Esophagus muscularis mucosa (tissue), 4 donors: ENCODE data around the gene OAS3. TPM values are rescaled to one million over a fixed set of nuclear protein-coding genes. Genes with fewer than 3 reads are reported as not detected.
"Not testable (repeated sequence)": the region's sequence is repeated elsewhere in the genome, so short reads cannot be mapped to it uniquely, and the experiment has no call there.

Source experiments
- DNase-seq: peaks from one replicate; pipeline ENCODE4 v3.0.0-alpha.2; 2017; ENCODE audit errors: extremely low spot score
- H3K27ac ChIP-seq, 4 donors: fragments of 200-600 bp; sonication (generic); replicated peaks in 1 of 4; 1 replicate in 3 of 4; 2 replicates in 1 of 4; pipeline ENCODE4 v1.5.1; 2016 to 2019; ENCODE audit warnings: mild to moderate bottlenecking in 1 of 4
- H3K27me3 ChIP-seq, 4 donors: fragments of 200-600 bp; sonication (generic); one replicate each; pipeline versions ENCODE4 v1.5.1 to v1.6.0; 2016 to 2019
- H3K36me3 ChIP-seq, 4 donors: fragments of 200-600 bp; sonication (generic); one replicate each; pipeline ENCODE4 v1.5.1; 2016 to 2019
- H3K4me1 ChIP-seq, 4 donors: fragments of 200-600 bp; sonication (generic); one replicate each; pipeline ENCODE4 v1.5.1; 2016 to 2019
- H3K4me3 ChIP-seq, 4 donors: fragments of 200-600 bp; sonication (generic); 1 replicate in 2 of 4; 2 replicates in 2 of 4; pipeline ENCODE4 v1.5.1; 2016 to 2019; ENCODE audit warnings: mild to moderate bottlenecking in 4 of 4, moderate library complexity in 1 of 4
- H3K9me3 ChIP-seq, 4 donors: fragments of 200-600 bp; sonication (generic); 1 replicate in 3 of 4; 2 replicates in 1 of 4; pipeline ENCODE4 v1.5.1; 2016 to 2019
- EP300 ChIP-seq: sonication (generic); formaldehyde crosslinking; IDR thresholded peaks from one replicate; pipeline ENCODE4 v1.6.1; 2017; ENCODE audit warnings: antibody characterized with exemption
- POLR2A ChIP-seq: fragments of 450-650 bp; IDR thresholded peaks from one replicate; pipeline ENCODE4 v1.6.1; 2017; ENCODE audit warnings: antibody characterized with exemption, moderate library complexity, mild to moderate bottlenecking, low read depth
- POLR2AphosphoS5 ChIP-seq, 2 donors: sonication (generic); formaldehyde crosslinking; IDR thresholded peaks; one replicate each; pipeline ENCODE4 v1.6.1; 2017; ENCODE audit warnings: antibody characterized with exemption in 2 of 2
- WGBS: methylation state at CpG from one replicate; pipeline ENCODE4 v1.1.5; 2018; 5-methylcytosine and 5-hydroxymethylcytosine counted together
- intact Hi-C: fragments of 100-400 bp; cut with DNase I; formaldehyde crosslinking; loops from one replicate; pipeline ENCODE4 v1.15.1; 2023
- total RNA-seq, 4 donors: library from RNA; depleted of rRNA; stranded (reverse); fragments of >200 nt; gene quantifications; one replicate each; pipeline versions ENCODE4 v1.1.0 to v1.2.1, GENCODE V29; 2016
- TF ChIP-seq, protein P1 (sequence below), 3 experiments: fragments of 200-600 bp in 2 of 3; fragments of 450-650 bp in 1 of 3; sonication (generic) in 2 of 3; IDR thresholded peaks; one replicate each; pipeline ENCODE4 v1.5.1; 2017 to 2019; ENCODE audit warnings: antibody characterized with exemption in 3 of 3, mild to moderate bottlenecking in 2 of 3, moderate library complexity in 1 of 3

The OAS3 gene
- total RNA-seq, 4 donors from 2014 or later, result 6.0 to 9.6 (median 9.2) TPM

- 98% methylated on average over 4 of the region's 4 CpGs for WGBS
- intact Hi-C loops, result loop anchor here (10.0 kb wide), 1 partner anchor 125 kb away; no protein-coding TSS in a partner anchor
- H3K4me1 ChIP-seq, result peaks cover 13 to 46% (median 43%) of the 10 kb centered on the region in 4 donors
Observed at GRCh38 chr12:112909693-112910092, 28.6 kb upstream of the OAS3 start.

GRCh38 chr12:112913038-112913688 lies 25.1 kb upstream of the OAS3 start:
- 100% methylated on average over 1 of the region's 1 CpG for WGBS
- no peaks in the 10 kb centered on the region for H3K27me3 ChIP-seq
- H3K9me3 ChIP-seq, result peaks cover 0 to 23% (median 18%) of the 10 kb centered on the region in 4 donors
- intact Hi-C loops, result no loop called here
- no peak for DNase-seq
- peaks cover 6 to 15% (median 15%) of the 10 kb centered on the region in 4 donors for H3K4me1 ChIP-seq
- peaks cover 0 to 47% (median 17%) of the 10 kb centered on the region in 4 donors for H3K36me3 ChIP-seq
- TF ChIP-seq, protein P1, sequence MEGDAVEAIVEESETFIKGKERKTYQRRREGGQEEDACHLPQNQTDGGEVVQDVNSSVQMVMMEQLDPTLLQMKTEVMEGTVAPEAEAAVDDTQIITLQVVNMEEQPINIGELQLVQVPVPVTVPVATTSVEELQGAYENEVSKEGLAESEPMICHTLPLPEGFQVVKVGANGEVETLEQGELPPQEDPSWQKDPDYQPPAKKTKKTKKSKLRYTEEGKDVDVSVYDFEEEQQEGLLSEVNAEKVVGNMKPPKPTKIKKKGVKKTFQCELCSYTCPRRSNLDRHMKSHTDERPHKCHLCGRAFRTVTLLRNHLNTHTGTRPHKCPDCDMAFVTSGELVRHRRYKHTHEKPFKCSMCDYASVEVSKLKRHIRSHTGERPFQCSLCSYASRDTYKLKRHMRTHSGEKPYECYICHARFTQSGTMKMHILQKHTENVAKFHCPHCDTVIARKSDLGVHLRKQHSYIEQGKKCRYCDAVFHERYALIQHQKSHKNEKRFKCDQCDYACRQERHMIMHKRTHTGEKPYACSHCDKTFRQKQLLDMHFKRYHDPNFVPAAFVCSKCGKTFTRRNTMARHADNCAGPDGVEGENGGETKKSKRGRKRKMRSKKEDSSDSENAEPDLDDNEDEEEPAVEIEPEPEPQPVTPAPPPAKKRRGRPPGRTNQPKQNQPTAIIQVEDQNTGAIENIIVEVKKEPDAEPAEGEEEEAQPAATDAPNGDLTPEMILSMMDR (IDR thresholded peaks at IDR 0.05), result no peak
- no peak for TF ChIP-seq POLR2AphosphoS5 (IDR thresholded peaks at IDR 0.05)
- TF ChIP-seq POLR2A, result no peak
- TF ChIP-seq EP300, result no peak
- H3K27ac ChIP-seq, result no peak overlapping the region
- no peak overlapping the region for H3K4me3 ChIP-seq

More at GRCh38 chr12:112909693-112910092, 28.6 kb upstream of the OAS3 start:
- DNase-seq, result no peak
- H3K36me3 ChIP-seq, result peaks cover 0 to 28% (median 9%) of the 10 kb centered on the region in 4 donors
- TF ChIP-seq, protein P1 (IDR thresholded peaks at IDR 0.05), result no peak
- TF ChIP-seq EP300, result no peak
- TF ChIP-seq POLR2A, result no peak
- no peak for TF ChIP-seq POLR2AphosphoS5 (IDR thresholded peaks at IDR 0.05)
- H3K4me3 ChIP-seq, result no peak overlapping the region
- H3K27me3 ChIP-seq, result no peaks in the 10 kb centered on the region
- H3K27ac ChIP-seq, result no peak overlapping the region
- peaks cover 0 to 23% (median 18%) of the 10 kb centered on the region in 4 donors for H3K9me3 ChIP-seq

DNA sequence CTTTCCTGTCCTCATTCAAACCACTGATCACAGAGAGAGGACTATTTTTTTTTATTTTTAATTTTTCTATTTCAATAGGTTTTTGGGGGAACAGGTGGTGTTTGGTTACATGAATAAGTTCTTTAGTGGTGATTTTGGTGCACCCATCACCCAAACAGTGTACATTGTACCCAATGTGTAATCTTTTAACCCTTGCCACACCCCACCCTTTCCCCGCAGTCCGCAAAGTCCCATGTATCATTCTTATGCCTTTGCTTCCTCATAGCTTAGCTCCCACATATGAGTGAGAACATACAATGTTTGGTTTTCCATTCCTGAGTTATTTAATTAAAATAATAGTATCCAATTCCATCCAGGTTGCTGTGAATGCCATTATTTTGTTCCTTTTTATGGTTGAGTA lies 24.4 kb upstream of the OAS3 start:
- WGBS, result 100% methylated on average over 2 of the region's 2 CpGs
- peaks cover 0 to 23% (median 18%) of the 10 kb centered on the region in 4 donors for H3K9me3 ChIP-seq
- intact Hi-C loops, H3K27ac ChIP-seq, H3K4me1 ChIP-seq, H3K27me3 ChIP-seq, H3K4me3 ChIP-seq, DNase-seq: not testable (repeated sequence)
- peaks cover 0 to 54% (median 20%) of the 10 kb centered on the region in 4 donors for H3K36me3 ChIP-seq

DNA sequence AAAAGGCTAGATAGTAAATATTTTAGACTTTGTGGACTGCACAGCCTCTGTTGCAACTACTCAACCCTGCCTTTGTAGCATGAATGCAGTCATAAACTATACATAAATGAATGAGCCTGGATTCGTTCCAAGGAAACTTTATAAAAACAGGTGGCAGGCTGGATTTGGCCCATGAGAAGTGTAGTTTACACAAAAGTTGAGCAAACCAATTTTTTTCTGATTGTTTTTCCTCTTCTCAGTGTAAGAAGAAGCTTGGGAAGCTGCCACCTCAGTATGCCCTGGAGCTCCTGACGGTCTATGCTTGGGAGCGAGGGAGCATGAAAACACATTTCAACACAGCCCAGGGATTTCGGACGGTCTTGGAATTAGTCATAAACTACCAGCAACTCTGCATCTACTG lies 22.0 kb upstream of the OAS3 start:
- Histone ChIP-seq H3K27ac (no peak overlapping the region), H3K36me3 (peaks cover 0 to 51% (median 26%) of the 10 kb centered on the region in 4 donors), H3K27me3 (no peaks in the 10 kb centered on the region), H3K4me3 (no peak overlapping the region), H3K9me3 (peaks cover 0 to 23% (median 18%) of the 10 kb centered on the region in 4 donors), H3K4me1 (peaks cover 0 to 4% (median 0%) of the 10 kb centered on the region in 4 donors)
- intact Hi-C loops, result no loop called here
- no peak for TF ChIP-seq POLR2AphosphoS5 (IDR thresholded peaks at IDR 0.05)
- no peak for TF ChIP-seq POLR2A
- TF ChIP-seq EP300, result no peak
- TF ChIP-seq, protein P1 (IDR thresholded peaks at IDR 0.05), result no peak
- 65% methylated on average over 5 of the region's 5 CpGs for WGBS
- no peak for DNase-seq

DNA sequence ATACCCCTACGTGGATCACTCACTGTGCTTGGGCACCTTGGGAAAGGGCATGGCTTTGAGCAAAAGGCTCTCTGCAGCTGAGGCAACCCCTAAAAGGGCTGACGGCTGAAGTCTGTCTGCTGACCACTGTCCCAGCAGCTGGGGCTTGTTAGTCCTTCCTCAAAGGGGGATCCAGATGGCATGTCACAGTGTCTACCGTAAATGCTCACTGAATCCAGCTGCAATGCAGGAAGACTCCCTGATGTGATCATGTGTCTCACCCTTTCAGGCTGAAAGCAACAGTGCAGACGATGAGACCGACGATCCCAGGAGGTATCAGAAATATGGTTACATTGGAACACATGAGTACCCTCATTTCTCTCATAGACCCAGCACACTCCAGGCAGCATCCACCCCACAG lies 19.2 kb upstream of the OAS3 start:
- intact Hi-C loops, result no loop called here
- H3K27ac ChIP-seq, result no peak overlapping the region
- peaks cover 0 to 41% (median 18%) of the 10 kb centered on the region in 4 donors for H3K36me3 ChIP-seq
- peaks cover 0 to 4% (median 0%) of the 10 kb centered on the region in 4 donors for H3K4me1 ChIP-seq
- DNase-seq, result no peak
- 58% methylated on average over 5 of the region's 6 CpGs for WGBS
- peaks cover 0 to 3% (median under 1%) of the 10 kb centered on the region in 4 donors for H3K9me3 ChIP-seq
- TF ChIP-seq EP300 (no peak), POLR2A (no peak), POLR2AphosphoS5 (IDR thresholded peaks at IDR 0.05) (no peak)
- TF ChIP-seq, protein P1 (IDR thresholded peaks at IDR 0.05), result no peak
- no peaks in the 10 kb centered on the region for H3K27me3 ChIP-seq
- H3K4me3 ChIP-seq, result no peak overlapping the region
